ENCODE measurements around the gene DHFR.
"Not testable (repeated sequence)": the region's sequence is repeated elsewhere in the genome, so short reads cannot be mapped to it uniquely, and the experiment has no call there.

The DHFR gene

GRCh38 chr5:80654391-80655230 is at the start of gene DHFR, which contains the start of gene MSH3:
TSS of gene DHFR (minus strand) at chr5:80654983. CDS start at chr5:80654489, 494 bp downstream.
TSS of gene MSH3 (plus strand) at chr5:80654652. CDS start at chr5:80654728, 76 bp downstream.
- DNase-seq (ENCODE audit: low read depth), result peak; percentile 88

- DNase-seq (ENCODE audit: low read depth), result no peak
Observed at GRCh38 chr5:80704221-80704620, 49.4 kb upstream of the DHFR start.

DNA sequence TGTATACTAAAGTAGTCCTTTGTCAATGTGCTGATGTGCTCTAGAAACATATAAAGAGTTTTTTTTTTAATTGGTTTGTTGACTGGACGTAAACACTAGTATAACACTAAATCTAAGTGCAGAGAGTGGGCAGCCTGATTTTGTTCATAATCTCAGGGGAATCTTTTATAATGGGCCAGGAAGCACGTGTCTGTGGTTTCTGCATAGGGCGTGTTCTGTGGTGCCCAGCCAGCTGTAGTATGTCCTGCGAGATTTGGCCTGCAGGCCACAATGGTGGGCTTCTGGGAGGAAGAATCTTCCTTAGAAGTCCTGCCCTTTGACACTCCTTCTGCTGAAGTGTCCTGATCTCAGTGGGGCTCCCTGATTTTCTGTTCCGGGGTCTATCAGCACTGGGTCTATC is 49.0 kb upstream of the DHFR start:
- DNase-seq (ENCODE audit: low read depth), result no peak

GRCh38 chr5:80703291-80703690 is 48.5 kb upstream of the DHFR start:
- DNase-seq (ENCODE audit: low read depth), result no peak

DNA sequence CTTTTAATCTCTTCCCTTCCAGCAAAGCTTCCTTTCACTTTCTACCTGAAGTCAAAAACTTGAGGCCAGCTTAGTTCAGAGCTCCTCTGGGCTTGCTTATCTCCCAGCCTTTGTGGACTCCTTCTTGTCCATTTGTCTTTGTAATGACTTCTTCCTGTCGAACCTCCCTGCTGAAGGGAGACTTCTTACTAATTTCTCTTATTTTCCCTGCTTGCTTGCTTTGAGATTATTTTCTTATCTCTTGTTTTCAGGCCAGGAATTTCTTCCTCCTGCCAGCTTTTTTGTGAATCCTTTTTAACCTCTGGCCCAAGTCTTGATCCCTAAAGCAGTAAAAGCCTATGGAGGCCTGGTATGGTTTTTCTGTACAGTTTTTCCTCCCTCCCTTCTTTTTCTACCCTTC is 46.8 kb upstream of the DHFR start:
- DNase-seq (ENCODE audit: low read depth), result no peak

GRCh38 chr5:80698369-80698768 is 43.6 kb upstream of the DHFR start:
- no peak for DNase-seq (ENCODE audit: low read depth)

DNA sequence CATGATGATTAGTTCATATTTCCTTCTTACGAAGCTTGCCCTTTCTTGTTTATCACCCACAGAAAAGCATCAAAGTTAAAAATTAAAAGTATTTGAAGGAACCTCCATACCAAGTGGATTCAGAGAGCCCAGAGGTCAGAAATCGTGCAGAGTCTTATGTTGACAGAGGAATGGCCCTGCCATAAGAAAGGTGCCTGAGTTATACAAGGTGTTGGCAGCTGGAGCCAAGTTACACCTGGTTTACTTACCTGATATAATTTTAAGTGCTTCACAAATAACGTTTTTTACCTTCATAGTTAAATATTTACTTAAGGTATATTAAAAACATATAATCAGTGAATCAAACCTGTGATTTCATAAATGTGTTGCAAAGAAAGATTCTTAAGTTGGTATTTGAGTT is 42.3 kb upstream of the DHFR start:
- no peak for DNase-seq (ENCODE audit: low read depth)

- DNase-seq (ENCODE audit: low read depth), result no peak
Observed at GRCh38 chr5:80696450-80696849, 41.7 kb upstream of the DHFR start.

DNA sequence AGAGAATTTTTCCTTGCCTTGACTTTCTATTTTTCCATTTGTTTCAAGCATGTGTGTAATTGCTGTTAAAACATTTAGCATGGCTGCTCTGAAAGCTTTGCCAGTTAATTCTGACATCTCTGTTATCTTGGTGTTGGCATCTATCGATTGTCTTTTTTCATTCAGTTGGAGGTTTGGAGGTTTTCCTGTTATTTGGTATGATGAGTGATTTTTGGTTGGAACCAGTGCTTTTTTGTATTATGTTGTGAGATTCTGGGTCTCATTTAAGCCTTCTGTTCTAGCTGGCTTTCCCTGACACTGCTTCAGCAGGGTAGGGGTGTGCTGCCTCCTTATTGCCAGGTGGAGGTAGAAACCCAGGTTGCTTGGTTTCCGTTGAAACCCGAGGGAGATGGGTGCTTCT is 40.9 kb upstream of the DHFR start:
- no peak for DNase-seq (ENCODE audit: low read depth)

GRCh38 chr5:80689627-80690026 is 34.8 kb upstream of the DHFR start:
- no peak for DNase-seq (ENCODE audit: low read depth)

- DNase-seq (ENCODE audit: low read depth), result no peak
Observed at GRCh38 chr5:80688648-80689420, 34.1 kb upstream of the DHFR start.

GRCh38 chr5:80686757-80687156 is 32.0 kb upstream of the DHFR start:
- no peak for DNase-seq (ENCODE audit: low read depth)

DNA sequence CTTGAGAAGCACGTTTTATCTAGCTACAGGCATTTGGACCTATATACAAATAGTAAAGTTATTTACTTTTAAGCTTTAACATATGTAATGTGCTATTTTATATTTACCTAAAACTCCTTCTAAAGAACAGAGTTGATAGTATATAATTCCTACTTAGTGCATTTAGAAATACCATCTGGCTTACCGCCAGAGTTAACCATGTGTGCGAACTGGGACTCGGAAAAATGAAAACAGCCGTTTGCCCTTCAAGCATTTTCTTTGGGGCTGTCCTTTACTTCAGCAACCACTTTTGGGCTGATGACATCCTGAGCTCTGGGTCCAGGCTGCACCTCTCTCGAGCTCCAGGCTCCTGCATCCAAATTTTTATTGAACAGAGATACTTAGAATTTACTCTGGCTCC is 21.9 kb upstream of the DHFR start:
- DNase-seq (ENCODE audit: low read depth), result no peak

DNA sequence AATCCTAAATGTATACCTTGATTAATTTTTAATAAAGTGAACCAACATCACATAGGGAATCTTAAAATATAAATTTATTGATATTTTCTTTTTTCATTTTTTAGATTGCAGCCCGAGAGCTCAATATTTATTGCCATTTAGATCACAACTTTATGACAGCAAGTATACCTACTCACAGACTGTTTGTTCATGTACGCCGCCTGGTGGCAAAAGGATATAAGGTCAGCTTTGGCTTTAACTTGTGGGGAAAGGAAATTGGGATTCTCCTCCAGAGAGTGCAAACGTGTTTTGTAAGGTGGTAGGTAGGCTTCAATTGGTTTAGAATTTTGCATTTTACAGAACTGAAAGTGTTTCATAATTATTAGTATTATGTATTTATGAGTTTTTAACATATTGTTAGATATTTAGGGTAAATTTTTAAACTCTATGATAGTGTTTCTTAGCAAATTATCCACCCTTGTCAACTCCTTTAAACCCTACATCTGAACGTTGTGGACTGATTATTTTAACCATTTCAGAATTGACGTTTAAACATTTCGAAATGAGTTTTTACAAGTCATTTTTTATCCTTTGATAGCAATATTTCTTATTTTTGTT is 17.5 kb upstream of the DHFR start:
- DNase-seq (ENCODE audit: low read depth), result peak; percentile 46

- DNase-seq (ENCODE audit: low read depth), result no peak
Observed at GRCh38 chr5:80668016-80668969, 13.5 kb upstream of the DHFR start.

GRCh38 chr5:80667384-80667783 is 12.6 kb upstream of the DHFR start:
- DNase-seq (ENCODE audit: low read depth), result no peak

DNA sequence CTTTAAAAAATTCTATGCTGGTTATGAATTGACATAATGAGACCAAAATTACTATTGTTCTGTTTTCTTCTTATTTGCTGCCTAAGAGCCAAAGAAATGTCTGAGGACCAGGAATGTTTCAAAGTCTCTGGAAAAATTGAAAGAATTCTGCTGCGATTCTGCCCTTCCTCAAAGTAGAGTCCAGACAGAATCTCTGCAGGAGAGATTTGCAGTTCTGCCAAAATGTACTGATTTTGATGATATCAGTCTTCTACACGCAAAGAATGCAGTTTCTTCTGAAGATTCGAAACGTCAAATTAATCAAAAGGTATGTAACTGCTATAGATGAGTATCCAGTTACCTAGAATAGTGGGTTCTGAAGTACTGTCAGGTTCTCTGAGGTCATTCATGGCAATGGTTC is 10.3 kb upstream of the DHFR start:
- DNase-seq (ENCODE audit: low read depth), result no peak

DNA sequence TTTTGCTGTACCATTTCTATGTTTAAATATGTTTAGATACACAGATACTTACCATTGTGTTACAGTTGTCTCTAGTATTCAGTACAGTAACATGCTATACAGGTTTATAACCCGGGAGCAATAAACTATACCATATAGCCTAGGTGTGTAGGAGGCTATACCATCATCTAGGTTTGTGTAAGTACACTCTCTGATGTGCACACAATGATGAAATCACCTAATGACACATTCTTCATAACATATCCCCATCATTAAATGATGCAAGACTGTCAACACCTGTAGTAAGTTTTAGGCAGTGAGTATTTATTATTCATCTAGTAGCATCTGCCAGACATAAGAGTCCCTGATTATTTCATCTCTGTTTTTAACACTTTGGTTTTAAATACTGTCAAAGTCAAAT is 7.3 kb upstream of the DHFR start:
- no peak for DNase-seq (ENCODE audit: low read depth)

GRCh38 chr5:80660661-80661060 is 5.9 kb upstream of the DHFR start:
- DNase-seq (ENCODE audit: low read depth), result not testable (repeated sequence)

GRCh38 chr5:80659106-80659505 is 4.3 kb upstream of the DHFR start:
- no peak for DNase-seq (ENCODE audit: low read depth)

GRCh38 chr5:80656425-80656824 is 1.6 kb upstream of the DHFR start:
- DNase-seq (ENCODE audit: low read depth), result no peak
